ENCODE measurements around the gene TMEM94.
"Not testable (repeated sequence)": the region's sequence is repeated elsewhere in the genome, so short reads cannot be mapped to it uniquely, and the experiment has no call there.

TMEM94 gene

GRCh38 chr17:75512926-75513640 is 56.6 kb downstream of the TMEM94 start:
- H3K4me1 ChIP-seq (ENCODE audit: insufficient read depth, low read length): peaks cover 14% of the 10 kb centered on the region
- no peaks in the 10 kb centered on the region for H3K9me3 ChIP-seq (ENCODE audit: control insufficient read depth, insufficient read depth, low read length)
- H3K36me3 ChIP-seq (ENCODE audit: insufficient read depth, low read length): no peaks in the 10 kb centered on the region
- H3K9ac ChIP-seq (ENCODE audit: low read depth, low read length): no peak overlapping the region

DNA sequence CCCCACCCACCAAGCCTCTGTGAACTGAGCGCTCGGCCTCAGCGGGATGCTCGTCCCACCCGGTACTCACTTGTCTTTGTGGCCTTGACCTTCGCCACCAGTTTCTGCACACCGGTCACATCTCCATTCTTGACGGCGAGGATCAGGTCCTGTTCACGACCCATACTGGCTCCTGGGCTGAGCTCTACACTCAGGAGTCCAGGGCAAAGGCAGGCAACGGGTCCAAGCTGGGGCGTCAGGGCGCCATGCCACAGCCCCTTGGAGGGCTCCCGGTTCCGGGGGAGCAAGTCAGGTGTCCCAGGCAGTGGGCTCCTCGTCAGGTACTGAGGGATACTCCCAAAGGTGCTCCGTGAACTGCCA is 57.2 kb downstream of the TMEM94 start:
- H3K36me3 ChIP-seq (ENCODE audit: insufficient read depth, low read length): no peaks in the 10 kb centered on the region
- no peak overlapping the region for H3K9ac ChIP-seq (ENCODE audit: low read depth, low read length)
- H3K4me1 ChIP-seq (ENCODE audit: insufficient read depth, low read length): peaks cover 14% of the 10 kb centered on the region

DNA sequence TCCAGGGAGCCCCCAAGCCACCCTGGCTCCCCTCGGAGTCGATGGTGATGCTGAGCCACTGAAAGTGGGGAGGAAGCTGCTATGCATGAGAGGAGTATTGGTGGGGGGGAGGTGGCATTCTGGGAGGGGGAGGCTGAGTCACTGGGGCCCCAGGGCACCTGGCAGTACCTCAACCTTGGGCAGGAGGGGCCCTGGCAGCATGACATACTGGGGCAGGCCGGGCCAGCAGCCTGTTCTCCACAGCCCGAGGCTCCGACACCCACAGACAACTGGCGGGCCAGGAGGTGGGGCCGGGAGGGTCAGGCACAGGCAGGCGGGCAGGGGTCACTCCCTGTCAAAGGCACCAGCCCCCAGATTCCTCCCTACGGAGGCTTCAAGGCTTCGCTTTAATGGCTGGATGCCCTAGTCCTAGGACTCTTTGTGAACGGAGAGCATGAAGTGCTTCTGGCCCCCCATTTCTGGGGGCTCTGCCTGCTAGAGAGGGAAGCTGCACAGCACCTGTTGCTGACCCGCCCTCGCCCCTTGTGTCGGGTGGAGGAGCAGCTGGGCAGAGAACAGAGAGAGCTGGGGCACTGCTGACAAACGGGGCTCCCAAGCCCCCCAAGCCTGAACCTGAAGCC is 58.0 kb downstream of the TMEM94 start:
- H3K4me1 ChIP-seq (ENCODE audit: insufficient read depth, low read length): peaks cover 10% of the 10 kb centered on the region
- no peaks in the 10 kb centered on the region for H3K9me3 ChIP-seq (ENCODE audit: control insufficient read depth, insufficient read depth, low read length)
- no peaks in the 10 kb centered on the region for H3K36me3 ChIP-seq (ENCODE audit: insufficient read depth, low read length)
- peak overlapping the region; percentile 93 for H3K9ac ChIP-seq (ENCODE audit: low read depth, low read length)

More for the DNA sequence above, 57.2 kb downstream of the TMEM94 start:
- H3K9me3 ChIP-seq (ENCODE audit: control insufficient read depth, insufficient read depth, low read length): no peaks in the 10 kb centered on the region

DNA sequence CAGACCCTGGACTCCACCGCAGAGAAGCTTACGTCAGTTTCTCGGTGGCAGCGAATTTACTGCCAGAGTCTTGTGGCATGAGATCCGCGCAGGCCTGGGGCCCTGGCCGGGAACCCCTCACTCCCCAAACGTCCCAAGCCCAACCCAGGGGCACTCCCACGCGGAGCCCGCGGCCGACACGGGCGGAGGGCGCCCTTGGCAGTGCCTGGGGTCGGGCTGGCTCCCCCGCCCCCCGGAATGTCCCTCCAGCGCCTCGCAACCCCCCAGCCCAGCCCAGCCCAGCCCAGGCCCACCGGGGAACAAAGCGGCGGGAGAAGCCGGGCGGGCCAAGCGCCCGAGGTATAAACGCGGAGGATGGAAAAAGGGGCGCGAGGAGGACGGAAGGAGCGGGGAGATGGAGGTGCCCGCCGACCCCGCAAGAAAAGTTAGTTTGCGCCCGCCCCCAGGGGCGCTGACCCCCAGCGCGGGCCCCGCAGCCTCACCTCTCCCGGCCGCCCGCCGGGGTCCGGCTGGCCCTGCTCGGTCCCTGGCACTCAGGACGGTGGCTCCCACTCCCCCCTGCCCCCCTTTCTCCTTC is 58.6 kb downstream of the TMEM94 start:
- Histone ChIP-seq H3K4me1 (ENCODE audit: insufficient read depth, low read length) (peaks cover 9% of the 10 kb centered on the region; the same call in 1 of the 2 replicates), H3K9me3 (ENCODE audit: control insufficient read depth, insufficient read depth, low read length) (no peaks in the 10 kb centered on the region), H3K9ac (ENCODE audit: low read depth, low read length) (peak overlapping the region; percentile 93), H3K36me3 (ENCODE audit: insufficient read depth, low read length) (peaks cover 1% of the 10 kb centered on the region; the same call in 1 of the 2 replicates)

DNA sequence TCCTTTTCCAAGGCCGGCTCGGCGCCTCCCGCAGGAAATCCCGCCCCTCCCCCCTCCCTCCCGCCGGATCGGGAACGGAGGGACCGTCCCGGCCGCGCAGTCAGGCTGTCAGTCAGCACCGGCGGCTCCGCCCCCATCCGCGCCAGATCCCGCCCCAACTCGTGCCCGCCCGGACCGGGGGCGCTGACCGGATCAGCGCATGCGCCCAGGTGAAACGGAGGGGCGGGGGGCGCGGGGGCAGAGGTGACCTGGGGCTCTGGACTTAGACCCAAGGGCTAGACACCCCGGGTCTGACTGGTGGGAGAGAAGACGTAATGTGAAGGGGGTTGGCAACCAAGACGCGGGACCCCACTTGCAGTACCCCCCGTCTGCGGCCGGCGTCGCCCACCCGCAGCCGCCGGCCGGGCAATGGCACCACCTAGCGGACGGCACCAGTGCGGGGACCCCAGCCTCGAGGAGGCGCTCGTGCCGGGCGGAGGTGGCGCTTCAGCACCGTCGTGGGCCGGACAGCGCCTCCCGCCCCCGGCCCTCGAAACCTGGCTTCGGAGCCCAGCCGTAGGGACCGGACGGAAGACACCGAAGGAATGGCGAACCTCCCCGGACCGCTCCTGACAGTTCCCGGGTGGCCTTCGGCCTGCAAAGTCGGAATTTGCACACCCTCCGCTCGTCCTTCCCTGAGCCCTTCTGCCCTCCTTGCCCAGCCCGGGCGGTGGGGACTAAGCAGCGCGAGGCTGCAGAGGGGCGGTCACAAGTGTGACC is 59.2 kb downstream of the TMEM94 start, which contains the start of gene CASKIN2:
Gene CASKIN2 (minus strand): TSS at position 42 of the 759 bp plus-strand sequence. CDS start 1,733 bp downstream, outside the sequence.
- H3K4me1 ChIP-seq (ENCODE audit: insufficient read depth, low read length): peaks cover 9% of the 10 kb centered on the region; the same call in 1 of the 2 replicates
- H3K9me3 ChIP-seq (ENCODE audit: control insufficient read depth, insufficient read depth, low read length): no peaks in the 10 kb centered on the region

GRCh38 chr17:75516255-75516618 is 59.8 kb downstream of the TMEM94 start, which contains the start of gene TSEN54:
TSEN54 (plus strand) TSS chr17:75516528; CDS start chr17:75516561, 33 bp downstream.
- H3K36me3 ChIP-seq (ENCODE audit: insufficient read depth, low read length): peaks cover 3% of the 10 kb centered on the region; the same call in 1 of the 2 replicates

More for the DNA sequence above, 59.2 kb downstream of the TMEM94 start, which contains the start of gene CASKIN2:
- H3K9ac ChIP-seq (ENCODE audit: low read depth, low read length): peak within 1 kb of the TSS; percentile 93
- peaks cover 3% of the 10 kb centered on the region; the same call in 1 of the 2 replicates for H3K36me3 ChIP-seq (ENCODE audit: insufficient read depth, low read length)

DNA sequence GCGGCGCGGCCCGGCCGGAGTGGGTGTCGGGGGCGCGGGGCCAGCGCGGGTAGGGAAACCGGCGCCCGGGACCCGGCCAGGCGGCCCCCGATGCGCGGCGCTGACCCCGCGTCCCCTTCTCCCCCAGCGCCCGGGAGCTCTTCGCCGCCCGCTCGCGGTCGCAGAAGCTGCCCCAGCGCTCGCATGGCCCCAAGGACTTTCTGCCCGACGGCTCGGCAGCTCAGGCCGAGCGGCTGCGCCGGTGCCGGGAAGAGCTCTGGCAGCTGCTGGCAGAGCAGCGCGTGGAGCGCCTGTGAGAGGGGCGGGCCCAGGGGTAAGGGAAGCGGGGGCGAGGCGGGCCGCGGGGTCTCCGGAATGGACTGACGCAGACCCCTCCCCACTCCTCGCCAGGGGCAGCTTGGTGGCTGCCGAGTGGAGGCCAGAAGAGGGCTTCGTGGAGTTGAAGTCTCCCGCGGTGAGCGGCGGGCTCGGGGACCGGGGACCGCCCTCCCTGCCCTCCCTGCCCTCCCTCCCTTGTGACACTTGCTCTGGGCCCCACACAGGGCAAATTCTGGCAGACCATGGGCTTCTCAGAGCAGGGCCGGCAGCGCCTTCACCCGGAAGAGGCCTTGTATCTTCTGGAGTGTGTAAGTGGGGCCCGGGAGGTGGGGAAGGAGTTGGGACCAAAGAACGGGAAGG is 60.3 kb downstream of the TMEM94 start:
- no peaks in the 10 kb centered on the region for H3K9me3 ChIP-seq (ENCODE audit: control insufficient read depth, insufficient read depth, low read length)
- H3K9ac ChIP-seq (ENCODE audit: low read depth, low read length): peak overlapping the region; percentile 93
- peaks cover 3% of the 10 kb centered on the region; the same call in 1 of the 2 replicates for H3K36me3 ChIP-seq (ENCODE audit: insufficient read depth, low read length)
- H3K4me1 ChIP-seq (ENCODE audit: insufficient read depth, low read length): peaks cover 9% of the 10 kb centered on the region; the same call in 1 of the 2 replicates

More at GRCh38 chr17:75516255-75516618, 59.8 kb downstream of the TMEM94 start, which contains the start of gene TSEN54:
- Histone ChIP-seq H3K4me1 (ENCODE audit: insufficient read depth, low read length) (peaks cover 9% of the 10 kb centered on the region; the same call in 1 of the 2 replicates), H3K9me3 (ENCODE audit: control insufficient read depth, insufficient read depth, low read length) (no peaks in the 10 kb centered on the region), H3K9ac (ENCODE audit: low read depth, low read length) (peak within 1 kb of the TSS; percentile 93)

- H3K9ac ChIP-seq (ENCODE audit: low read depth, low read length): peak overlapping the region; percentile 93; the same call in 1 of the 2 replicates
- peaks cover 3% of the 10 kb centered on the region; the same call in 1 of the 2 replicates for H3K36me3 ChIP-seq (ENCODE audit: insufficient read depth, low read length)
- no peaks in the 10 kb centered on the region for H3K9me3 ChIP-seq (ENCODE audit: control insufficient read depth, insufficient read depth, low read length)
- peaks cover 9% of the 10 kb centered on the region; the same call in 1 of the 2 replicates for H3K4me1 ChIP-seq (ENCODE audit: insufficient read depth, low read length)
Measured at GRCh38 chr17:75517297-75517865, 60.9 kb downstream of the TMEM94 start.

GRCh38 chr17:75518201-75518600 is 61.8 kb downstream of the TMEM94 start:
- Histone ChIP-seq H3K36me3 (ENCODE audit: insufficient read depth, low read length) (peaks cover 3% of the 10 kb centered on the region; the same call in 1 of the 2 replicates), H3K9me3 (ENCODE audit: control insufficient read depth, insufficient read depth, low read length) (no peaks in the 10 kb centered on the region), H3K4me1 (ENCODE audit: insufficient read depth, low read length) (peaks cover 9% of the 10 kb centered on the region; the same call in 1 of the 2 replicates), H3K9ac (ENCODE audit: low read depth, low read length) (no peak overlapping the region)

DNA sequence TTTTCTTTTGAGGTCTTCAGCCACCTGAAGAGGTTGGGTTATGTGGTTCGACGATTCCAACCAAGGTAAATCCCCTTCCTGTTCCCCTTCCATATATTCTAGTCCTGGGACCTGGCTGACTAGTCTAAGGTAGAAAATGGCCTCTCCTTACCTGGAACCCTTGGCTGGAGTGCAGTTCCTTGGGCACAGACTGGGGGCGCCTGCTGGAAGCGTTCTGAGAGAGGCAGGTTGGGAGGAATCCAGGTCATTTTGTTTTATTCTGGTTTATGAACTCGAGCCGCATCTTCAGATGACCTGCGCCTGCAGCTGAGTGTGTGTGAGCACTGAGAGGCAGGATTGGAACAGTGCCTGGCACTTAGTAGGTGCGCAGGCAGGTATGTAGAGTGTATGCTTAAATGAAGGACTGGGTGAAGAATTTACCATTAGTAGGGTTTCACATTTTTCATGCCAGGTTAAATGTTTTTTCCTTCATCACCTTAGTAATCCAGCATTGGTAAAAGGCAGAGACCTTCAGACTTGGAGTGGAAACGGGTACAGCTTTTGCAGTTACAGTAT is 62.6 kb downstream of the TMEM94 start:
- peaks cover 3% of the 10 kb centered on the region; the same call in 1 of the 2 replicates for H3K4me1 ChIP-seq (ENCODE audit: insufficient read depth, low read length)
- no peaks in the 10 kb centered on the region for H3K9me3 ChIP-seq (ENCODE audit: control insufficient read depth, insufficient read depth, low read length)
- no peak overlapping the region for H3K9ac ChIP-seq (ENCODE audit: low read depth, low read length)
- H3K36me3 ChIP-seq (ENCODE audit: insufficient read depth, low read length): peaks cover 3% of the 10 kb centered on the region; the same call in 1 of the 2 replicates

GRCh38 chr17:75520413-75520812 is 64.0 kb downstream of the TMEM94 start:
- H3K4me1 ChIP-seq (ENCODE audit: insufficient read depth, low read length); H3K9me3 ChIP-seq (ENCODE audit: control insufficient read depth, insufficient read depth, low read length); H3K36me3 ChIP-seq (ENCODE audit: insufficient read depth, low read length); H3K9ac ChIP-seq (ENCODE audit: low read depth, low read length): not testable (repeated sequence)

DNA sequence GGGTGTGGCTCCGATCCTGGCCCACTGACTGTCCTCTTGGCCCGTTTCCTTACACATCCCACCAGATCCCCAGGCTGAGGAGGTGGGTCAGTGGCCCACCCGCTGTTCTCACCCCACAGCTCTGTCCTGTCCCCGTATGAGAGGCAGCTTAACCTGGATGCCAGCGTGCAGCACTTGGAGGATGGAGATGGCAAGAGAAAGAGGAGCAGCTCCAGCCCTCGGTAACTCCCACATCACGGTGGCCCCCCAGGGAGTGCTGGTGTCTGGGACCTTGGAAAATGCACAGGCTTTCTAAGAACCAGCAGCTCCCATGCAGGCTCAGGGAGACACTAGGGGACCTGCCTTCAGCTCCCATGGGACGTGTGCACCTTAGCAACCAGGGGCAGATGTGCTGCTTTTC is 64.9 kb downstream of the TMEM94 start:
- no peaks in the 10 kb centered on the region for H3K9me3 ChIP-seq (ENCODE audit: control insufficient read depth, insufficient read depth, low read length)
- H3K36me3 ChIP-seq (ENCODE audit: insufficient read depth, low read length): peaks cover 3% of the 10 kb centered on the region; the same call in 1 of the 2 replicates
- no peak overlapping the region for H3K9ac ChIP-seq (ENCODE audit: low read depth, low read length)
- H3K4me1 ChIP-seq (ENCODE audit: insufficient read depth, low read length): no peaks in the 10 kb centered on the region; the same call in 1 of the 2 replicates

Measured in ES-I3 (cell line).